HepG2 (cell line): ENCODE results near the gene GFRA4. TPM values are rescaled to one million over a fixed set of nuclear protein-coding genes. Genes with fewer than 3 reads are reported as not detected.

Experiments
- AGO1 ChIP-seq: fragments of 200-400 bp; formaldehyde crosslinking; IDR thresholded peaks from 2 replicates; pipeline ENCODE4 v1.6.1; 2017; ENCODE audit warnings: mild to moderate bottlenecking, low read depth, low read length, moderate library complexity; ENCODE audit not compliant: poor library complexity, severe bottlenecking
- GATAD2A ChIP-seq: IDR thresholded peaks from 2 replicates; pipeline ENCODE4 v1.6.1; 2016
- HNRNPLL ChIP-seq: fragments of 200-400 bp; formaldehyde crosslinking; IDR thresholded peaks from 2 replicates; pipeline ENCODE4 v1.6.1; 2017; ENCODE audit warnings: mild to moderate bottlenecking, low read depth, low read length; ENCODE audit not compliant: poor library complexity, severe bottlenecking
- HOXA7 ChIP-seq: sonication (generic); formaldehyde crosslinking; IDR thresholded peaks from 2 replicates; pipeline ENCODE4 v1.8.1; 2022; ENCODE audit warnings: mild to moderate bottlenecking, missing genetic modification reagents, moderate library complexity
- ISX ChIP-seq: sonication (generic); formaldehyde crosslinking; conservative IDR thresholded peaks from 2 replicates; pipeline ENCODE4 v1.5.0; 2020; ENCODE audit warnings: missing genetic modification reagents
- MEIS2 ChIP-seq: sonication (generic); formaldehyde crosslinking; IDR thresholded peaks from 2 replicates; pipeline ENCODE4 v1.9.0; 2021; ENCODE audit warnings: mild to moderate bottlenecking, missing genetic modification reagents
- NCOR1 ChIP-seq: fragments of 200-600 bp; sonication (generic); IDR thresholded peaks from 2 replicates; pipeline ENCODE4 v1.7.0; 2017; ENCODE audit warnings: antibody characterized with exemption, low read length, borderline replicate concordance
- NONO ChIP-seq, 2 experiments: fragments of 450-650 bp in 1 of 2; sonication (generic) in 1 of 2; formaldehyde crosslinking in 1 of 2; IDR thresholded peaks in 1 of 2; conservative IDR thresholded peaks in 1 of 2; 2 replicates each; pipeline versions ENCODE4 v1.6.1 to v1.8.0; 2017 to 2022; ENCODE audit warnings: mild to moderate bottlenecking in 1 of 2, missing genetic modification reagents in 1 of 2, moderate library complexity in 1 of 2
- REPIN1 ChIP-seq: sonication (generic); formaldehyde crosslinking; IDR thresholded peaks from 2 replicates; pipeline ENCODE4 v1.8.0; 2022; ENCODE audit warnings: missing genetic modification reagents, low read depth, mild to moderate bottlenecking, borderline replicate concordance
- SMAD3 ChIP-seq: sonication (generic); formaldehyde crosslinking; IDR thresholded peaks from 2 replicates; pipeline ENCODE4 v1.4.0; 2020; ENCODE audit warnings: missing genetic modification reagents
- SP4 ChIP-seq: sonication (generic); formaldehyde crosslinking; IDR thresholded peaks from 2 replicates; pipeline ENCODE4 v1.8.1; 2023; ENCODE audit warnings: mild to moderate bottlenecking, missing genetic modification reagents
- ZBTB1 ChIP-seq: sonication (generic); formaldehyde crosslinking; IDR thresholded peaks from 2 replicates; pipeline ENCODE4 v1.4.0; 2020; ENCODE audit warnings: missing genetic modification reagents, borderline replicate concordance
- ZBTB8A ChIP-seq: sonication (generic); formaldehyde crosslinking; IDR thresholded peaks from 2 replicates; pipeline ENCODE4 v1.4.0; 2020; ENCODE audit warnings: mild to moderate bottlenecking, low read depth, missing genetic modification reagents, borderline replicate concordance
- ZHX2 ChIP-seq, 2 experiments: sonication (generic) in 1 of 2; formaldehyde crosslinking in 1 of 2; IDR thresholded peaks; 2 replicates each; pipeline versions ENCODE4 v1.6.1 to v1.9.0; 2014 to 2022; ENCODE audit warnings: antibody characterized with exemption in 1 of 2, borderline replicate concordance in 1 of 2, inconsistent platforms in 1 of 2, low read depth in 1 of 2, missing genetic modification reagents in 1 of 2
- ZKSCAN1 ChIP-seq: fragments of 150-350 bp; IDR thresholded peaks from 2 replicates; pipeline ENCODE4 v1.6.1; 2014; ENCODE audit warnings: low read length
- ZMAT3 ChIP-seq: sonication (generic); formaldehyde crosslinking; conservative IDR thresholded peaks from 2 replicates; pipeline ENCODE4 v1.7.0; 2021; ENCODE audit warnings: missing genetic modification reagents
- ZMYM4 ChIP-seq: sonication (generic); formaldehyde crosslinking; IDR thresholded peaks from 2 replicates; pipeline ENCODE4 v1.8.1; 2023; ENCODE audit warnings: mild to moderate bottlenecking, missing genetic modification reagents
- ZSCAN22 ChIP-seq: sonication (generic); formaldehyde crosslinking; IDR thresholded peaks from 2 replicates; pipeline ENCODE4 v1.4.0; 2020; ENCODE audit warnings: mild to moderate bottlenecking, missing genetic modification reagents
- polyA plus RNA-seq, 8 experiments: library from polyadenylated mRNA; depleted of rRNA in 3 of 8; stranded (reverse) in 7 of 8; unstranded in 1 of 8; fragments of >200 nt; fragmentation: Illumina TruSeq in 4 of 8; extraction: Trizol in 4 of 8; gene quantifications; 2 replicates each; pipeline versions ENCODE4 v1.2.1 to v1.2.3, GENCODE V29; 2011 to 2016; ENCODE audit warnings: low read depth in 4 of 8, missing spikeins in 1 of 8, mixed read lengths in 1 of 8; ENCODE audit not compliant: insufficient read depth in 1 of 8
- total RNA-seq, 5 experiments: library from RNA; depleted of rRNA; stranded (reverse); fragments of >200 nt; fragmentation: Illumina TruSeq; extraction: Trizol; gene quantifications; 2 replicates each; pipeline ENCODE4 v1.2.3, GENCODE V29; 2016; ENCODE audit warnings: low read depth in 1 of 5
- TF ChIP-seq, protein P1 (sequence below): sonication (generic); formaldehyde crosslinking; IDR thresholded peaks from 2 replicates; pipeline ENCODE4 v1.9.0; 2022; ENCODE audit warnings: missing genetic modification reagents, mild to moderate bottlenecking, borderline replicate concordance

The GFRA4 gene
- total and polyA plus RNA-seq, 2 of the 13 experiments (the other 11 are each of a cell fraction or from before 2014, with no cell fraction given) = not detected

- no peak for TF ChIP-seq ZBTB8A (CRISPR knock-in tag)
- TF ChIP-seq ISX = no peak
- TF ChIP-seq MEIS2 (CRISPR knock-in tag) = peak; percentile 85; the same call in 1 of the 2 replicates
- no peak for TF ChIP-seq HOXA7 (CRISPR knock-in tag)
- TF ChIP-seq AGO1 = no peak
- peak; percentile 66; the same call in 1 of the 2 replicates for TF ChIP-seq NCOR1
- TF ChIP-seq ZHX2 (IDR thresholded peaks at IDR 0.05; ENCODE audit: low read depth) = peak; percentile 65; the same call in 1 of the 2 replicates
- no peak for TF ChIP-seq ZHX2 (CRISPR knock-in tag; IDR thresholded peaks at IDR 0.05; ENCODE audit: borderline replicate concordance)
- no peak for TF ChIP-seq HNRNPLL
- TF ChIP-seq ZSCAN22 = no peak; the same call in 1 of the 2 replicates
- no peak for TF ChIP-seq ZKSCAN1
- peak; percentile 70; the same call in 1 of the 2 replicates for TF ChIP-seq REPIN1 (CRISPR knock-in tag)
- TF ChIP-seq ZBTB1 (CRISPR knock-in tag) = no peak
- peak; percentile 84 for TF ChIP-seq ZMAT3 (CRISPR knock-in tag)
- TF ChIP-seq, protein P1, sequence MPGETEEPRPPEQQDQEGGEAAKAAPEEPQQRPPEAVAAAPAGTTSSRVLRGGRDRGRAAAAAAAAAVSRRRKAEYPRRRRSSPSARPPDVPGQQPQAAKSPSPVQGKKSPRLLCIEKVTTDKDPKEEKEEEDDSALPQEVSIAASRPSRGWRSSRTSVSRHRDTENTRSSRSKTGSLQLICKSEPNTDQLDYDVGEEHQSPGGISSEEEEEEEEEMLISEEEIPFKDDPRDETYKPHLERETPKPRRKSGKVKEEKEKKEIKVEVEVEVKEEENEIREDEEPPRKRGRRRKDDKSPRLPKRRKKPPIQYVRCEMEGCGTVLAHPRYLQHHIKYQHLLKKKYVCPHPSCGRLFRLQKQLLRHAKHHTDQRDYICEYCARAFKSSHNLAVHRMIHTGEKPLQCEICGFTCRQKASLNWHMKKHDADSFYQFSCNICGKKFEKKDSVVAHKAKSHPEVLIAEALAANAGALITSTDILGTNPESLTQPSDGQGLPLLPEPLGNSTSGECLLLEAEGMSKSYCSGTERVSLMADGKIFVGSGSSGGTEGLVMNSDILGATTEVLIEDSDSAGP = no peak; the same call in 1 of the 2 replicates
- TF ChIP-seq SMAD3 = peak; percentile 65; the same call in 1 of the 2 replicates
- no peak for TF ChIP-seq NONO (IDR thresholded peaks at IDR 0.05)
- TF ChIP-seq NONO (CRISPR knock-in tag; conservative IDR thresholded peaks at IDR 0.05) = peak; percentile 88
- TF ChIP-seq SP4 (CRISPR knock-in tag) = peak; percentile 77
- peak; percentile 97 for TF ChIP-seq GATAD2A (CRISPR knock-in tag)
- TF ChIP-seq ZMYM4 (CRISPR knock-in tag) = peak; percentile 97
Measured at GRCh38 chr20:3628502-3629314, 34.5 kb downstream of the GFRA4 start (continued).
